GM23338 (cell line): ENCODE results near the gene SLC39A7. TPM values are rescaled to one million over a fixed set of nuclear protein-coding genes. Genes with fewer than 3 reads are reported as not detected.

Experiments used
- ATAC-seq: fragments of 200-7000 bp; cut with Tn5 transposase; 3 replicates; pipeline ENCODE4 v1.9.1; 2020
- DNase-seq: peaks from one replicate; pipeline ENCODE4 v3.0.0-alpha.2; 2015; ENCODE audit warnings: low spot score
- H2AFZ ChIP-seq: fragments of 200-600 bp; sonication (generic); 2 replicates; pipeline ENCODE4 v1.8.0; 2016; ENCODE audit warnings: antibody characterized with exemption, mild to moderate bottlenecking, moderate library complexity
- H3F3A ChIP-seq: fragments of 200-600 bp; sonication (generic); replicated peaks from 2 replicates; pipeline ENCODE4 v1.8.0; 2017; ENCODE audit warnings: antibody characterized with exemption, mixed run types, low read depth
- H3K27ac ChIP-seq: fragments of 200-600 bp; sonication (generic); 2 replicates; pipeline ENCODE4 v1.6.1; 2016; ENCODE audit warnings: low read depth
- H3K27me3 ChIP-seq: fragments of 200-600 bp; sonication (generic); 2 replicates; pipeline ENCODE4 v1.8.0; 2016; ENCODE audit warnings: mild to moderate bottlenecking, mixed run types, moderate library complexity; ENCODE audit not compliant: insufficient read depth
- H3K36me3 ChIP-seq: fragments of 200-600 bp; sonication (generic); 2 replicates; pipeline ENCODE4 v1.8.0; 2016; ENCODE audit warnings: mild to moderate bottlenecking; ENCODE audit not compliant: insufficient read depth
- H3K4me1 ChIP-seq: fragments of 200-600 bp; sonication (generic); 2 replicates; pipeline ENCODE4 v1.8.0; 2016; ENCODE audit warnings: mild to moderate bottlenecking, moderate library complexity; ENCODE audit not compliant: insufficient read depth
- H3K4me2 ChIP-seq: fragments of 200-600 bp; sonication (generic); 2 replicates; pipeline ENCODE4 v1.7.1; 2017; ENCODE audit warnings: mixed run types
- H3K4me3 ChIP-seq: fragments of 200-600 bp; sonication (generic); 2 replicates; pipeline ENCODE4 v1.6.1; 2016; ENCODE audit warnings: mixed run types
- H3K79me2 ChIP-seq: fragments of 200-600 bp; sonication (generic); replicated peaks from 2 replicates; pipeline ENCODE4 v1.8.0; 2017; ENCODE audit warnings: mild to moderate bottlenecking; ENCODE audit not compliant: insufficient read depth
- H3K9me2 ChIP-seq: fragments of 200-600 bp; sonication (generic); 2 replicates; pipeline ENCODE4 v1.8.0; 2017; ENCODE audit not compliant: insufficient read depth
- H4K20me1 ChIP-seq: fragments of 200-600 bp; sonication (generic); replicated peaks from 2 replicates; pipeline ENCODE4 v1.8.0; 2017; ENCODE audit warnings: mild to moderate bottlenecking; ENCODE audit not compliant: insufficient read depth
- H3K27ac Mint-ChIP-seq: 2 replicates; pipeline ENCODE4 v1.8.0; 2020; ENCODE audit warnings: inconsistent platforms, mild to moderate bottlenecking, moderate library complexity, mixed read lengths
- H3K27me3 Mint-ChIP-seq: 3 replicates; pipeline ENCODE4 v1.8.0; 2022; ENCODE audit warnings: low read depth, mild to moderate bottlenecking, moderate library complexity, mixed read lengths, inconsistent platforms; ENCODE audit not compliant: insufficient read depth, poor library complexity
- H3K36me3 Mint-ChIP-seq: 3 replicates; pipeline ENCODE4 v1.8.0; 2021; ENCODE audit warnings: low read depth, mild to moderate bottlenecking, inconsistent platforms, moderate library complexity, mixed read lengths
- H3K4me1 Mint-ChIP-seq: 3 replicates; pipeline ENCODE4 v1.8.0; 2020; ENCODE audit warnings: mild to moderate bottlenecking, inconsistent platforms, mixed read lengths
- H3K4me3 Mint-ChIP-seq: 3 replicates; pipeline ENCODE4 v1.8.0; 2021; ENCODE audit warnings: moderate library complexity, mild to moderate bottlenecking, inconsistent platforms, mixed read lengths
- H3K9me3 Mint-ChIP-seq: 3 replicates; pipeline ENCODE4 v1.8.0; 2020; ENCODE audit warnings: moderate library complexity, mild to moderate bottlenecking, inconsistent platforms, mixed read lengths
- CREB1 ChIP-seq: fragments of 250-450 bp; sonication (Bioruptor Pico); IDR thresholded peaks from 2 replicates; pipeline ENCODE4 v1.5.0; 2020; ENCODE audit warnings: low read depth, mild to moderate bottlenecking, moderate library complexity
- EZH2 ChIP-seq: fragments of 200-600 bp; sonication (generic); IDR thresholded peaks from one replicate; pipeline ENCODE4 v1.8.0; 2017; ENCODE audit warnings: antibody characterized with exemption, mild to moderate bottlenecking, low read depth; ENCODE audit not compliant: unreplicated experiment
- JUNB ChIP-seq: IDR thresholded peaks from one replicate; pipeline ENCODE4 v1.6.1; 2016; ENCODE audit warnings: antibody characterized with exemption; ENCODE audit not compliant: unreplicated experiment
- NANOG ChIP-seq: IDR thresholded peaks from 2 replicates; pipeline ENCODE4 v1.6.1; 2016; ENCODE audit warnings: antibody characterized with exemption, borderline replicate concordance
- ZNF114 ChIP-seq: fragments of 250-450 bp; sonication (Bioruptor Pico); IDR thresholded peaks from 2 replicates; pipeline ENCODE4 v1.5.0; 2020; ENCODE audit warnings: mild to moderate bottlenecking, moderate library complexity
- ZNF331 ChIP-seq: fragments of 250-450 bp; sonication (Bioruptor Pico); IDR thresholded peaks from 2 replicates; pipeline ENCODE4 v1.5.0; 2020; ENCODE audit warnings: low read depth, mild to moderate bottlenecking, moderate library complexity
- polyA plus RNA-seq: library from polyadenylated mRNA; unstranded; fragments of >200 nt; fragmentation: Nextera tagmentation; extraction: Ambion mirVana; gene quantifications from 2 replicates; pipeline ENCODE4 v1.2.1, GENCODE V29; 2016
- total RNA-seq: library from RNA; depleted of rRNA; stranded (reverse); fragments of >200 nt; shearing (Covaris generic); gene quantifications from 2 replicates; pipeline ENCODE4 v1.2.3, GENCODE V29; 2014
- TF ChIP-seq, protein P1 (sequence below): fragments of 250-450 bp; sonication (Bioruptor Pico); IDR thresholded peaks from 2 replicates; pipeline ENCODE4 v1.5.0; 2020; ENCODE audit warnings: mild to moderate bottlenecking, moderate library complexity
- TF ChIP-seq, protein P2 (sequence below), 2 experiments: fragments of 200-600 bp in 1 of 2; sonication (generic) in 1 of 2; conservative IDR thresholded peaks; 2 replicates each; pipeline versions ENCODE4 v1.5.1 to v1.6.1; 2016 to 2017; ENCODE audit warnings: antibody characterized with exemption in 2 of 2, low read depth in 2 of 2, mild to moderate bottlenecking in 2 of 2, moderate library complexity in 1 of 2

Gene SLC39A7
- total and polyA plus RNA-seq, 2 experiments from 2014 or later, result 9.0 to 75.9 TPM

DNA sequence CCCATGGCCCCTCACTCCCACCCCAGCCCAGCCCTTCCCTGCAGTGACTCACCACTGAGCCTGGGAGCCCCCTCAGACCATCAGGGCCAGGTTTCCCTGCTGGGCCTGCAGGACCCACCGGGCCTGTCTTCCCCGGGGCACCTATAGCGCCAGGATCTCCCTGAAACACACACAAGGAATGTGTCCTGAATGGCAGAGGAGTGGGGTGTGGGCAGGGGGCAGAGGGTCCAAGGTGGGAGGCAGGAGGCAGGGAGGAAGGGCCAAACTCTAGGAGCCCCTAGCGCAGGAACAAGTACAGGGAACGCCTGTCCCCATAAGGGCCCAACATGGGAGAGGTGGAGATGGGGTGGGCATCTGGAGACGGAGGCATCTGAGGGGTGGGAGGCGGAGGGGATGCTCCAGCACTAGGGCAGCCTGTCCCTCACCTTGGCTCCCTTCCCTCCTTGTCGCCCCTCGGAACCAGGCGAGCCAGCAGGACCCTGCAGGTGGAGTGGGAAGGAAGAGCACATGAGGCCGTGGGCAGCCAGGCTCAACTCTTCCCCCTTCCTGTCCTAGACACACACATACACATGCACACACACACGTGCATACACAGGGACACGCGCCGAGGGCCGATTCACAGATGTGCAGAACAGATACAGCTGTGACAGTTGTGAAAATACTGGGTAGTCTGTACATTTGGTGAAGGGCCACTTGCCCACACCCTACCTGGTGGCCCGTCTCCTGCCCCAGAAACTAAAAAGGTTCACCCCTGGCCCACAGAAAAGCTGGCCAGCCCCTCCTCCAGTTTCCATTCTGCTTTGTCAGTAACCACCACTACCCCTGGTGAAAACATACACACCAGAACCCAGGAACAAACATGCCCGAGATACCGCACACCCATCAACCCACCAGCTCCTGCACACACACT, 33.0 kb upstream of the SLC39A7 start (continued):
- TF ChIP-seq, protein P1, sequence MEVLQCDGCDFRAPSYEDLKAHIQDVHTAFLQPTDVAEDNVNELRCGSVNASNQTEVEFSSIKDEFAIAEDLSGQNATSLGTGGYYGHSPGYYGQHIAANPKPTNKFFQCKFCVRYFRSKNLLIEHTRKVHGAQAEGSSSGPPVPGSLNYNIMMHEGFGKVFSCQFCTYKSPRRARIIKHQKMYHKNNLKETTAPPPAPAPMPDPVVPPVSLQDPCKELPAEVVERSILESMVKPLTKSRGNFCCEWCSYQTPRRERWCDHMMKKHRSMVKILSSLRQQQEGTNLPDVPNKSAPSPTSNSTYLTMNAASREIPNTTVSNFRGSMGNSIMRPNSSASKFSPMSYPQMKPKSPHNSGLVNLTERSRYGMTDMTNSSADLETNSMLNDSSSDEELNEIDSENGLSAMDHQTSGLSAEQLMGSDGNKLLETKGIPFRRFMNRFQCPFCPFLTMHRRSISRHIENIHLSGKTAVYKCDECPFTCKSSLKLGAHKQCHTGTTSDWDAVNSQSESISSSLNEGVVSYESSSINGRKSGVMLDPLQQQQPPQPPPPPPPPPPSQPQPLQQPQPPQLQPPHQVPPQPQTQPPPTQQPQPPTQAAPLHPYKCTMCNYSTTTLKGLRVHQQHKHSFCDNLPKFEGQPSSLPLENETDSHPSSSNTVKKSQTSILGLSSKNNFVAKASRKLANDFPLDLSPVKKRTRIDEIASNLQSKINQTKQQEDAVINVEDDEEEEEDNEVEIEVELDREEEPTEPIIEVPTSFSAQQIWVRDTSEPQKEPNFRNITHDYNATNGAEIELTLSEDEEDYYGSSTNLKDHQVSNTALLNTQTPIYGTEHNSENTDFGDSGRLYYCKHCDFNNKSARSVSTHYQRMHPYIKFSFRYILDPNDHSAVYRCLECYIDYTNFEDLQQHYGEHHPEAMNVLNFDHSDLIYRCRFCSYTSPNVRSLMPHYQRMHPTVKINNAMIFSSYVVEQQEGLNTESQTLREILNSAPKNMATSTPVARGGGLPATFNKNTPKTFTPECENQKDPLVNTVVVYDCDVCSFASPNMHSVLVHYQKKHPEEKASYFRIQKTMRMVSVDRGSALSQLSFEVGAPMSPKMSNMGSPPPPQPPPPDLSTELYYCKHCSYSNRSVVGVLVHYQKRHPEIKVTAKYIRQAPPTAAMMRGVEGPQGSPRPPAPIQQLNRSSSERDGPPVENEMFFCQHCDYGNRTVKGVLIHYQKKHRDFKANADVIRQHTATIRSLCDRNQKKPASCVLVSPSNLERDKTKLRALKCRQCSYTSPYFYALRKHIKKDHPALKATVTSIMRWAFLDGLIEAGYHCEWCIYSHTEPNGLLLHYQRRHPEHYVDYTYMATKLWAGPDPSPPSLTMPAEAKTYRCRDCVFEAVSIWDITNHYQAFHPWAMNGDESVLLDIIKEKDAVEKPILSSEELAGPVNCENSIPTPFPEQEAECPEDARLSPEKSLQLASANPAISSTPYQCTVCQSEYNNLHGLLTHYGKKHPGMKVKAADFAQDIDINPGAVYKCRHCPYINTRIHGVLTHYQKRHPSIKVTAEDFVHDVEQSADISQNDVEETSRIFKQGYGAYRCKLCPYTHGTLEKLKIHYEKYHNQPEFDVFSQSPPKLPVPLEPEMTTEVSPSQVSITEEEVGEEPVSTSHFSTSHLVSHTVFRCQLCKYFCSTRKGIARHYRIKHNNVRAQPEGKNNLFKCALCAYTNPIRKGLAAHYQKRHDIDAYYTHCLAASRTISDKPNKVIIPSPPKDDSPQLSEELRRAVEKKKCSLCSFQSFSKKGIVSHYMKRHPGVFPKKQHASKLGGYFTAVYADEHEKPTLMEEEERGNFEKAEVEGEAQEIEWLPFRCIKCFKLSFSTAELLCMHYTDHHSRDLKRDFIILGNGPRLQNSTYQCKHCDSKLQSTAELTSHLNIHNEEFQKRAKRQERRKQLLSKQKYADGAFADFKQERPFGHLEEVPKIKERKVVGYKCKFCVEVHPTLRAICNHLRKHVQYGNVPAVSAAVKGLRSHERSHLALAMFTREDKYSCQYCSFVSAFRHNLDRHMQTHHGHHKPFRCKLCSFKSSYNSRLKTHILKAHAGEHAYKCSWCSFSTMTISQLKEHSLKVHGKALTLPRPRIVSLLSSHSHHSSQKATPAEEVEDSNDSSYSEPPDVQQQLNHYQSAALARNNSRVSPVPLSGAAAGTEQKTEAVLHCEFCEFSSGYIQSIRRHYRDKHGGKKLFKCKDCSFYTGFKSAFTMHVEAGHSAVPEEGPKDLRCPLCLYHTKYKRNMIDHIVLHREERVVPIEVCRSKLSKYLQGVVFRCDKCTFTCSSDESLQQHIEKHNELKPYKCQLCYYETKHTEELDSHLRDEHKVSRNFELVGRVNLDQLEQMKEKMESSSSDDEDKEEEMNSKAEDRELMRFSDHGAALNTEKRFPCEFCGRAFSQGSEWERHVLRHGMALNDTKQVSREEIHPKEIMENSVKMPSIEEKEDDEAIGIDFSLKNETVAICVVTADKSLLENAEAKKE (CRISPR knock-in tag), result no peak
- no peak for TF ChIP-seq ZNF331 (CRISPR knock-in tag)

DNA sequence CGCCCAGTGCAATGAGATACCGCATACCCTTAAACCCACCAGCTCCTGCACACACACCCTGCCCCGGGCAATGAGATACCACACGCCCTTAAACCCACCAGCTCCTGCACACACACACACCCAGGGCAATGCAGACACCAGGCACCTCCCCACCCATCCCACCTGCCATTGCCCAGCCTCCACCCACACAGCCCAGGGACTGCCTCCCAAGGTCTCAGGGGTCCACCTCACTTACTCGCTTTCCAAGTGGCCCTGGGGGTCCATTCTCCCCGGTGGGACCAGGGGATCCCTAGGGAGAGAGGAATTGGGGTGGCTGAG, 32.4 kb upstream of the SLC39A7 start:
- no peaks in the 10 kb centered on the region for H3K27me3 ChIP-seq
- H3K4me3 ChIP-seq, result no peak overlapping the region
- H3K4me2 ChIP-seq, result no peak overlapping the region
- H3F3A ChIP-seq, result no peaks in the 10 kb centered on the region
- H2AFZ ChIP-seq, result no peak overlapping the region
- DNase-seq (no peak), ATAC-seq (no peak)
- H3K9me2 ChIP-seq, result no peaks in the 10 kb centered on the region
- no peaks in the 10 kb centered on the region for H4K20me1 ChIP-seq
- Mint-ChIP-seq H3K4me3 (no peak overlapping the region), H3K27me3 (peaks cover 13% of the 10 kb centered on the region), H3K9me3 (no peaks in the 10 kb centered on the region; the same call in 1 of the 3 replicates), H3K27ac (no peak overlapping the region), H3K36me3 (no peaks in the 10 kb centered on the region), H3K4me1 (peaks cover 9% of the 10 kb centered on the region; the same call in 2 of the 3 replicates)
- no peaks in the 10 kb centered on the region for H3K79me2 ChIP-seq
- H3K4me1 ChIP-seq, result no peaks in the 10 kb centered on the region; the same call in 1 of the 2 replicates
- H3K36me3 ChIP-seq, result no peaks in the 10 kb centered on the region
- H3K27ac ChIP-seq, result no peak overlapping the region
- TF ChIP-seq JUNB (no peak), ZNF114 (no peak), CREB1 (CRISPR knock-in tag) (no peak), EZH2 (no peak), NANOG (no peak)
- TF ChIP-seq, protein P2, sequence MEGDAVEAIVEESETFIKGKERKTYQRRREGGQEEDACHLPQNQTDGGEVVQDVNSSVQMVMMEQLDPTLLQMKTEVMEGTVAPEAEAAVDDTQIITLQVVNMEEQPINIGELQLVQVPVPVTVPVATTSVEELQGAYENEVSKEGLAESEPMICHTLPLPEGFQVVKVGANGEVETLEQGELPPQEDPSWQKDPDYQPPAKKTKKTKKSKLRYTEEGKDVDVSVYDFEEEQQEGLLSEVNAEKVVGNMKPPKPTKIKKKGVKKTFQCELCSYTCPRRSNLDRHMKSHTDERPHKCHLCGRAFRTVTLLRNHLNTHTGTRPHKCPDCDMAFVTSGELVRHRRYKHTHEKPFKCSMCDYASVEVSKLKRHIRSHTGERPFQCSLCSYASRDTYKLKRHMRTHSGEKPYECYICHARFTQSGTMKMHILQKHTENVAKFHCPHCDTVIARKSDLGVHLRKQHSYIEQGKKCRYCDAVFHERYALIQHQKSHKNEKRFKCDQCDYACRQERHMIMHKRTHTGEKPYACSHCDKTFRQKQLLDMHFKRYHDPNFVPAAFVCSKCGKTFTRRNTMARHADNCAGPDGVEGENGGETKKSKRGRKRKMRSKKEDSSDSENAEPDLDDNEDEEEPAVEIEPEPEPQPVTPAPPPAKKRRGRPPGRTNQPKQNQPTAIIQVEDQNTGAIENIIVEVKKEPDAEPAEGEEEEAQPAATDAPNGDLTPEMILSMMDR (conservative IDR thresholded peaks at IDR 0.05; ENCODE audit: low read depth in 2 of 2), result no peak
